HFFc6 (cell line): ENCODE results near the gene NACAD. TPM values are rescaled to one million over a fixed set of nuclear protein-coding genes. Genes with fewer than 3 reads are reported as not detected.
"Not testable (repeated sequence)": the region's sequence is repeated elsewhere in the genome, so short reads cannot be mapped to it uniquely, and the experiment has no call there.

Experiments used
- DNase-seq: peaks from one replicate; pipeline ENCODE4 v3.0.0-alpha.2; 2018
- H3K27ac Mint-ChIP-seq: 2 replicates; pipeline ENCODE4 v1.8.0; 2020; ENCODE audit warnings: mild to moderate bottlenecking, mixed read lengths
- H3K27me3 Mint-ChIP-seq: 2 replicates; pipeline ENCODE4 v1.8.0; 2021; ENCODE audit warnings: mild to moderate bottlenecking, moderate library complexity, mixed read lengths; ENCODE audit not compliant: insufficient read depth
- H3K36me3 Mint-ChIP-seq: 2 replicates; pipeline ENCODE4 v1.8.0; 2021; ENCODE audit warnings: low read depth, mixed read lengths
- H3K4me1 Mint-ChIP-seq: 2 replicates; pipeline ENCODE4 v1.8.0; 2020; ENCODE audit warnings: low read depth, mixed read lengths
- H3K4me3 Mint-ChIP-seq: 2 replicates; pipeline ENCODE4 v1.8.0; 2020; ENCODE audit warnings: mild to moderate bottlenecking, moderate library complexity, mixed read lengths
- H3K9me3 Mint-ChIP-seq: 2 replicates; pipeline ENCODE4 v1.8.0; 2020; ENCODE audit warnings: mild to moderate bottlenecking, mixed read lengths
- total RNA-seq, 6 experiments: library from RNA; stranded (reverse); fragmentation: NEBNext Ultra II Directional; extraction: Animal tissue kit (Norgen Biotek cat#: 25700); gene quantifications; 2 replicates in 1 of 6; 3 replicates in 5 of 6; pipeline ENCODE4 v1.2.3, GENCODE V29; 2021
- TF ChIP-seq, protein P1 (sequence below): fragments of 200-600 bp; sonication (generic); IDR thresholded peaks from 2 replicates; pipeline ENCODE4 v1.5.0; 2021; ENCODE audit warnings: antibody characterized with exemption, mild to moderate bottlenecking

The NACAD gene
- total RNA-seq, 6 experiments from 2014 or later = 5.5 to 10.5 (median 9.6) TPM

DNA sequence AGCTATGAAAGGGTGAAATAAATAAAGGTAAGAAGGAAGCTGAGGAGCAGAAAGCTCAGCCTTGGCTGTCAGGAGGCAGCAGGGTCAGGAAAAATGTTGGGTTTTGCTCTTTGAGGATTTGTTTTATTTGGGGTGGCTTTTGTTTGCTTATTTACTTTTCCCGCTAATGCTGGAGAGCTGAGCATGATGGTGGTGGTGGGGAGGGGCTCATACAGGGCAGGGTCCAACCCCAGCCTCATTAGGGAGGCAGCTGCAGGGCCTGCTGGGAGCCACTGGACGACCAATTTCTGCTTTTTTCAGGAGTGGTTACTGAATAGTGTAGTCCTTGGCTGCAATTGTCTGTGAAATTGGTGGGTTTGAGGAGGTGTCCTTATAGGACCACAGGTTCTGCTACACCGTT is 52.5 kb downstream of the NACAD start:
- TF ChIP-seq, protein P1, sequence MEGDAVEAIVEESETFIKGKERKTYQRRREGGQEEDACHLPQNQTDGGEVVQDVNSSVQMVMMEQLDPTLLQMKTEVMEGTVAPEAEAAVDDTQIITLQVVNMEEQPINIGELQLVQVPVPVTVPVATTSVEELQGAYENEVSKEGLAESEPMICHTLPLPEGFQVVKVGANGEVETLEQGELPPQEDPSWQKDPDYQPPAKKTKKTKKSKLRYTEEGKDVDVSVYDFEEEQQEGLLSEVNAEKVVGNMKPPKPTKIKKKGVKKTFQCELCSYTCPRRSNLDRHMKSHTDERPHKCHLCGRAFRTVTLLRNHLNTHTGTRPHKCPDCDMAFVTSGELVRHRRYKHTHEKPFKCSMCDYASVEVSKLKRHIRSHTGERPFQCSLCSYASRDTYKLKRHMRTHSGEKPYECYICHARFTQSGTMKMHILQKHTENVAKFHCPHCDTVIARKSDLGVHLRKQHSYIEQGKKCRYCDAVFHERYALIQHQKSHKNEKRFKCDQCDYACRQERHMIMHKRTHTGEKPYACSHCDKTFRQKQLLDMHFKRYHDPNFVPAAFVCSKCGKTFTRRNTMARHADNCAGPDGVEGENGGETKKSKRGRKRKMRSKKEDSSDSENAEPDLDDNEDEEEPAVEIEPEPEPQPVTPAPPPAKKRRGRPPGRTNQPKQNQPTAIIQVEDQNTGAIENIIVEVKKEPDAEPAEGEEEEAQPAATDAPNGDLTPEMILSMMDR = no peak
- DNase-seq = no peak
- Mint-ChIP-seq H3K27ac (no peak overlapping the region), H3K36me3 (peaks cover 16% of the 10 kb centered on the region), H3K4me3 (no peak overlapping the region), H3K4me1 (peaks cover 22% of the 10 kb centered on the region), H3K27me3 (no peaks in the 10 kb centered on the region; the same call in 1 of the 2 replicates), H3K9me3 (no peaks in the 10 kb centered on the region)

DNA sequence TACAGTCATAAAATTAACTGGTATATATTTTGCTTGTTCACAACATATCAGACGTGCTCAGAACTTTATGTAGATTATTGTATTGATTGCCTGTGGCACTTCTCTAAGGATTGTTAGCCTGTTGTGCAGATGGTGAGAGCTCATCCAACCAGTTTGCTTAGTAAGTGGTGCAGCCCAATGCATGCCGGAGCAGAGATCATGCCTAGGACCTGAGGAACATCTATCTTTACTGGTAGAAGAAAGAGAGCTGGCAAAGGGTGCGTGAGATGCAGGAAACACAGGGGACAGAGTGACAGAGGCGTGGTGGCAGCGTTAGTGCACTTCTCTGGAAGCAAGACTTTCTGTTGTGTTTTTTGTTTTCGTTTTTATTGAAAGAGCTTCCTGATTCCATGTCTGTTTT is 52.9 kb downstream of the NACAD start:
- TF ChIP-seq, protein P1 = no peak
- DNase-seq = no peak
- Mint-ChIP-seq H3K27me3 (no peaks in the 10 kb centered on the region; the same call in 1 of the 2 replicates), H3K36me3 (peaks cover 16% of the 10 kb centered on the region), H3K4me1 (peaks cover 22% of the 10 kb centered on the region), H3K9me3 (no peaks in the 10 kb centered on the region), H3K27ac (no peak overlapping the region; the same call in 1 of the 2 replicates), H3K4me3 (no peak overlapping the region)

DNA sequence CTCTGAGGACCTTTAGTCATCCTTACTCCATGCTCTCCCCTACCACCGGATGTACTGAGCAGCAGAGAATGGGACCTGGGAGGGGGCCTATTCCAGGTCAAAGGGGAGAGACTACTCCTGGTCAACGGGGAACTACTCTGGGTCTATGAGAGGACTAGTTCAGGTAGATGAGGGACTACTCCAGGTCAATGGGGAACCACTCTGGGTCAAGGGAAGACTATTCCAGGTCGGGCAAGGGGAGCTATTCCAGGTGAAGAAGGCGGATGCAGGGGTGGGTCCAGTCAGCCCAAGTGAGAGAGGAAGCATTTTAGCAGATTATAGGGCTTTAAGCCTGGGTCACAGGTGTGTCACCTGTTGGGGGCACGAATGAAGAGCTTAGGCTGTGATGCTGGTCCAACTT is 53.4 kb downstream of the NACAD start:
- Mint-ChIP-seq H3K4me3 (no peak overlapping the region), H3K27ac (no peak overlapping the region)

DNA sequence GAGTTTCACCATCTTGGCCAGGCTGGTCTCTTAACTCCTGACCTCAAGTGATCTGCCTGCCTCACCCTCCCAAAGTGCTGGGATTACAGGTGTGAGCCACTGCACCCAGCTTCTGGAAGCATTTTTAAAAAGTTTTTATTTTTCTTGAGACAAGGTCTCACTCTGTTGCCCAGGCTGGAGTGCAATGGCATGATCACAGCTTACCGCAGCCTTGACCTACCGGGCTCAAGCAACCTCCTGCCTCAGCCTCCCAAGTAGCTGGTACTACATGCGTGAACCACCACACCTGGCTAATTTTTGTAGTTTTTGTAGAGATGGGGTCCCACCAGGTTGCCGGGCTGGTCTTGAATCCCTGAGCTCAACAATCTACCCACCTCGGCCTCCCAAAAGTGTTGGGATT is 54.1 kb downstream of the NACAD start:
- not testable (repeated sequence) for H3K27me3 Mint-ChIP-seq, H3K9me3 Mint-ChIP-seq, H3K27ac Mint-ChIP-seq, H3K4me3 Mint-ChIP-seq, DNase-seq
- Mint-ChIP-seq H3K36me3 (peaks cover 11% of the 10 kb centered on the region), H3K4me1 (peaks cover 22% of the 10 kb centered on the region)

More for the DNA sequence above, 53.4 kb downstream of the NACAD start:
- Mint-ChIP-seq H3K36me3 (peaks cover 14% of the 10 kb centered on the region), H3K4me1 (peaks cover 22% of the 10 kb centered on the region), H3K9me3 (no peaks in the 10 kb centered on the region), H3K27me3 (no peaks in the 10 kb centered on the region; the same call in 1 of the 2 replicates)
- DNase-seq = no peak
- TF ChIP-seq, protein P1 = no peak

DNA sequence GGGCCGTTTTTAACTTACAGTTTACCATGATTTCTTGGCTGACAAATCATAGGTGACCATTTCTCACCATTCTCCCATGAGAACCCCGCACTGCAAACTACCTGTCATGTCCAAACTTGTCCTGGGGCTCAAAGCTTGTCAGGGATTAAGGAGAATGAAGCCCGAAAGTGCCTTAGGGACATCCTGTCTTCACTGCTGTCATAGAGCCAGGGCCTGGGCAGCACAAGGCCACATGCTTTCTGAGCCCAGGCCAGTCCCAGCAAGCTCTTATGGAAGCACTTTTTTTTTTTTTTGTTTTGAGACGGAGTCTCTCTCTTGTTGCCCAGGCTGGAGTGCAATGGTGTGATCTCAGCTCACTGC is 54.9 kb downstream of the NACAD start:
- H3K27ac Mint-ChIP-seq = peak overlapping the region; percentile 93
- DNase-seq = no peak
- H3K9me3 Mint-ChIP-seq = no peaks in the 10 kb centered on the region
- peaks cover 4% of the 10 kb centered on the region for H3K36me3 Mint-ChIP-seq
- TF ChIP-seq, protein P1 = no peak
- no peaks in the 10 kb centered on the region; the same call in 1 of the 2 replicates for H3K27me3 Mint-ChIP-seq
- peaks cover 22% of the 10 kb centered on the region for H3K4me1 Mint-ChIP-seq
- H3K4me3 Mint-ChIP-seq = no peak overlapping the region

DNA sequence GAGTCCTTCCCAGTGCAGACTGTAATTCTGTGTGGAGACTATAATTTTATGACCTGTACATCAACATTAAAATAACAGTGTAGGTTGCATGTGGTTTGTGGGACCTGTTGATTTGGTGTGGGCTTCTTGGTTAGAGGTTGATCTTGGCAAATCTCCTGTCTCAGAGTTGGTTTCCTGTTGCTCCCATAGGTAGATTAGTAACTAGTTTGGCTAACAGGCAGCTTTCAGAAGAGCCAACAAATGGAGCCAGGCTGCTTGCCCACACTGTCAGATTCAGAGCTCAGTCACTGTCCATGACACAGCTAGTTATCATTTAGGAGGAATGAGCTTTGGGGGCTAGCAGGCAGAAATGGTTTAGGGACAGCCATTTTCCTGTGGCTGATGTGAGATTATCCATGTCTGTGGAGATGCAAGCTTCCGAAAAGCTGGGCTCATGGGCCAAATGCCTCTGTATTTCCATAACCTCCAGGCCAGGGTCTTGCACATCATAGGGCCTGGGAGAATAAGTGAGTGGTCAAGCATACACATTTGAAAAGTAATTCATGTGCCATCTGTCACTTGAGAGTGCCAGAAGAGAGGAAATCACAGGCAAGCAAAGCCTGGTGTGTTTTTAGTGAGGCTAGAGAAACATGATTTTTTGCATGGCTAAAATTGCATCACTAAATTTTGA is 55.4 kb downstream of the NACAD start:
- DNase-seq = peak; percentile 47
- no peaks in the 10 kb centered on the region; the same call in 1 of the 2 replicates for H3K27me3 Mint-ChIP-seq
- peak overlapping the region; percentile 93 for H3K27ac Mint-ChIP-seq
- peaks cover 22% of the 10 kb centered on the region for H3K4me1 Mint-ChIP-seq
- no peaks in the 10 kb centered on the region; the same call in 1 of the 2 replicates for H3K36me3 Mint-ChIP-seq
- TF ChIP-seq, protein P1 = no peak
- H3K9me3 Mint-ChIP-seq = no peaks in the 10 kb centered on the region
- peak overlapping the region; percentile 12; the same call in 1 of the 2 replicates for H3K4me3 Mint-ChIP-seq
